HG03575 (cell line): Measurements from ENCODE around the gene ANKRD45.
"Not testable (repeated sequence)": the region's sequence is repeated elsewhere in the genome, so short reads cannot be mapped to it uniquely, and the experiment has no call there.

Experiments
- ATAC-seq: cut with Tn5 transposase; IDR thresholded peaks from one replicate; pipeline ENCODE4 v1.9.1; 2021; ENCODE audit not compliant: unreplicated experiment, insufficient number of reproducible peaks, low FRiP score; ENCODE audit errors: extremely low read depth

Gene ANKRD45

GRCh38 chr1:173669491-173669941 is at the start of gene ANKRD45:
ANKRD45 (minus strand) TSS chr1:173669851; CDS start chr1:173659418, 10,433 bp downstream.
- no peak for ATAC-seq

DNA sequence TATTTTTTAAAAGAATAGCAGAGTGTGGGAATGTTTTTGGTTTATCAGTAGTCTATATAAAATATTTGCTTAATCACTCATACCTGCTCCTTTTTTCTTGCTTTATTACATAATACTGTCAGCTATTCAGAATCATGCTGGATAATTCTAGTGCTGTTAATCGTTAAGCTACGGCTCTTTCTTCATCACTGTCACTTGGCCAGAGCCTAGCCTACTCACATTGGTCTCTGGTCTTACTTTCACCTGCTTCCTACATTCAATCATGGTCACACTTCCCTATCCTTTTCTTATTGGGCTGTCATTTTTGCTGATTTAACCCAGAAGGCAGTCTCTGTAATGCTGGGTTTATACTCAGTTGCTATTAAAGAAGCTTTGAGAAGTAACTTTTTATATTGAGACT is 47.6 kb upstream of the ANKRD45 start:
- ATAC-seq, result no peak

- ATAC-seq, result no peak
These were observed 45.8 kb upstream of the ANKRD45 start for GRCh38 chr1:173715538-173715844.

DNA sequence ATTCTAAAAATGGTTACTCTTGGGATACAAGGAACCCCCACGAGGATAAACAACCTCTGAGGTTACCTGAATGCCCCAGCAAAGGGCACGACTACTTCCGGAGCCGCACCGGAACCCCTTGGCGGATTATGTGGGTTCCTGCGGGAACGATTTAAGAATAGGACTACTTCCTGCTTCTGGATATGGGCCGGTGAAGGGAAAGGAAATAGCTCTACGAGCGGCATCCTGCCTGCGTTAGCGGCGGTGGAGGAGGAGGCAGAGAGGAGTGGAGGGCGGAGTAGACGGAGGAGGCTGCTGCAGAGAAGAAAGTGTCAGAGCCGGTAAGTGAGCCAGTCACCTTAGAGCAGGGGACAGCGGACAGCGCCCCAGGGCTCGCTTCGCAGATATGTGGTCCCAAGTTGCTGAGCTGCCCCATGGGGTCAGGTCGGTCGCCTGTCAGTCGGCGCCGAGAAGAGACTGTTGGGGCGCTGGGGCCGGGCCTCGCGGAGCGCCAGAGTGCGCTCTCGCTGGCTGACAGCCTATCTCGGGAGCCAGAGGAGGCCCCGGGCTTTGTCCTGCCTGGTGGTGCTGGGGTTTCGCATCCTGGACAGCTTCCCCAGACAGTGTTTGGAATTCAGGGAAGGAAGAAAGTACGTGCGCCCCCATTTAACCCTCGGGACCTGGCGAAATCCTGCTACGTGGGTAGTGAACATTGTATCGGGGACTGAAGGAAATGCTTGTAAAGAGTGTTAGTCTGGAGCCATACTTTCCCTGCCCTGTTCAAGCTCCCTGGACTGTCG is 45.3 kb upstream of the ANKRD45 start, which contains the start of gene KLHL20:
Gene KLHL20 (plus strand): TSS at position 223 of the 779 bp plus-strand sequence. CDS start 1,063 bp downstream, outside the sequence.
- ATAC-seq, result peak; percentile 62

DNA sequence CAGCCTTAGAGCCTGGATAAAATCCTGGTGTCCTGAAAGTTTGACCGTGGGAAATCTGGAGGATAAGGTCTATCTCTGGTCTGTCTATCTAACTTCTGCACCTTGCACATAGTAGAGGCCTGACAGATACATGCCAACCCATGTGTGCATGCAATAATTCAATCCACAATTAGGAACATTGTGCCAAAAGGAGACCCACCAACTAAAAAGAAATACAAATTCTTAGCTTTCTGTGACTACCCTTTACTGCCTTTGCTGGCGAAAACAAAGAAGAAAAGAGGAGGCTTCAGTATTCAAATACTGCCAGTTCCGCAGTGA is 44.7 kb upstream of the ANKRD45 start:
- ATAC-seq, result no peak

DNA sequence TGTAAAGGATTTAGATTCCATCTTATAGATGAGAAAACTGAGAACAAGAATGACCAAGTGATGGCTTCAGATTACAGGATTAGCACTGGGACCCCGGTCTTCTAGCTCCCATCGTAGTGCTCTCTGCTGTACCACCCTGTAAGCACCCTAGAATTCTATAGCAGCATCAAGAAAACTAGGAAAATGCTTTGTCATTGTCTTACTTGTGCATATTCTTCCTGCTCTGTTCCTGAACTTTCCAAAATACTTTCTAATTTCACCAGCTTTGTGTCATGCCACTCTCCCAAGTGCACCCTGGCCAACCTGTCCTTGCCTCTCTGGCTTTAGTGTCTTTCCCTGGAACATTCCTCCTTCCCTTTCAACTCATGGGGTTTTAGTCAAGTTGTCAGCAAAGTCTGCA is 39.1 kb upstream of the ANKRD45 start:
- no peak for ATAC-seq

- ATAC-seq, result no peak
These were observed 35.5 kb upstream of the ANKRD45 start for GRCh38 chr1:173705117-173705516.

GRCh38 chr1:173702736-173703135 is 33.1 kb upstream of the ANKRD45 start:
- no peak for ATAC-seq

DNA sequence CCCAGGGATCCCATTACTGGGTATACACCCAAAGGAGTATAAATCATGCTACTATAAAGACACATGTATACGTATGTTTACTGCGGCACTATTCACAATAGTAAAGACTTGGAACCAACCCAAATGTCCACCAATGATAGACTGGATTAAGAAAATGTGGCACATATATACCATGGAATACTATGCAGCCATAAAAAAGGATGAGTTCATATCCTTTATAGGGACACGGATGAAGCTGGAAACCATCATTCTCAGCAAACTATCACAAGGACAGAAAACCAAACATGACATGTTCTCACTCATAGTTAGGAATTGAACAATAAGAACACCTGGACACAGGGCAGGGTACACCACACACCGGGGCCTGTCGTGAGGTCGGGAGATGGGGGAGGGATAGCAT is 31.6 kb upstream of the ANKRD45 start:
- not testable (repeated sequence) for ATAC-seq

DNA sequence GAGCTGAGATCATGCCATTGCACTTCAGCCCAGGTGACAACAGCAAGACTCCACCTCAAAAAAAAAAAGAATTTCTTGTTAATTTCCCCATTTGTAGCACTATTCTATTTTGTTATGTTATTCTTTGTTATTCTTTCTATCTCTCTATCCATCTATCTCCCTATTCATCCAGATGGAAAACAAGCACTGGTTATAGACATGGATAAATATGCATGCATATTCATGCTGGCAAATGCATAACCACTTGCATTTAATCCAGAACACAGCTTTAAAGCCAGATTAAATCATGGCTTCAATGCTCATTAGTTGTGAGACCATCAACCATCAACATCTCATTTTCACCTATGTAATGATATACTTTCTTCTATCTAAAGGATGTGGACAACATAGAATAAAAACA is 23.6 kb upstream of the ANKRD45 start:
- no peak for ATAC-seq

GRCh38 chr1:173688300-173688699 is 18.6 kb upstream of the ANKRD45 start:
- ATAC-seq, result no peak

GRCh38 chr1:173685121-173685520 is 15.5 kb upstream of the ANKRD45 start:
- ATAC-seq, result not testable (repeated sequence)

GRCh38 chr1:173683838-173684237 is 14.2 kb upstream of the ANKRD45 start:
- ATAC-seq, result not testable (repeated sequence)

DNA sequence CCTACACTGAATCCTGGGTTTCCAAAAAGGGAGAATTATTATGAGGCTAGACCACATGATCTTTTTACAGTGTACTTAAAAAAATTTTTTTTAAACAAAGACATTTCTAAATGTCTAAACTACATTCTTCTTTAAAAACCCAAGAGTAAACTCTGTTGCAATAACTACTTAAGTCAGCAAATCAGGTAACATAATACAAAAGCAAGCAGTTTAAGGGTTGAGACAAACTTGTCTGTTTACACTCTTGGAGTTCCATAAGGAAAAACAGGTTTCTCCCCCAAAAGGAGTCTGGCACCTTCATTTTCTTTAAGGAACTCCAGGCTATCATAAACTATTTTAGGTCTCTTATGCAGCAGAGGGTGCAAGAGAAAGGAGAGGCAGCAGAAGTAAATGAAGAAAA is 12.5 kb upstream of the ANKRD45 start:
- no peak for ATAC-seq

- ATAC-seq, result not testable (repeated sequence)
These were observed 10.5 kb upstream of the ANKRD45 start for GRCh38 chr1:173680152-173680551.

- ATAC-seq, result not testable (repeated sequence)
These were observed 4.8 kb upstream of the ANKRD45 start for GRCh38 chr1:173674496-173674895.

- ATAC-seq, result no peak
These were observed 3.0 kb downstream of the ANKRD45 start for GRCh38 chr1:173666646-173667045.

DNA sequence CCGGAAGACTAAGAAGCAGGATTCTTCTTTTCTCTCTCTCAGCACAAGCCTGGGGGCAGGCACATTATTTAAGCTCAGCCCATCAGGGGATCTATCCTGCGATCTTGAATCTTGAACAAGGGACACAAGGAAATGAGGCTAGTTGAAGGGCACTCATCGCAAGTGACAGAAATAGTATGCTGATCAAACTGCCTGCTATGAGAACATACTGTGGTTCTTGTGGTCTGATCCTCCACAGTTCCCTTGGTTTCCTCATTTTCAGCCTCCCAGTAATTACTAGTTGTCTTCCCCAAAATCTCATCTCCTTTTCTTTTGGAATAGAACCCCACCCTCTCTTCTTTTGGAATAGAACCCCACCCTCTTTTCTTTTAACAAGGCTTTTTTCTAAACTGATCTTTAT is 6.5 kb downstream of the ANKRD45 start:
- ATAC-seq, result no peak

DNA sequence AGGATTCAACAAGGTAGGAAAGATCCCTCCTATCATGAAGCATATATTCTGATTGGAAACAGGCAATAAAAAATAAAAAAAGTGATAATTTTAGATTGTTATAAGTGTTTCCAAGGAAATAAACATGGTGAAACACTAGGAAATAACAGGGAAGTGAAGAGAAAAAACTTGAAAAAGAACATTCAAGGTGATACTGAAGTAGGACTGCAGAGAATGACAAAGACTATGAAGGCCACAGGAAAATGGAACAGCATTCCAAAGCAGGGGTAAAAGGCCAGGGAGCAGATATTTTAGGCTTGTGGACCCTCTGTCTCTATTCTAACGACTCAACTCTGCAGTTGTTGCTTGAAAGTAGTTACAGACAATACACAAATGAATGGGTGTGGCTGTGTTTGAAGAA is 7.9 kb downstream of the ANKRD45 start:
- ATAC-seq, result no peak

GRCh38 chr1:173661271-173661670 is 8.4 kb downstream of the ANKRD45 start:
- no peak for ATAC-seq

DNA sequence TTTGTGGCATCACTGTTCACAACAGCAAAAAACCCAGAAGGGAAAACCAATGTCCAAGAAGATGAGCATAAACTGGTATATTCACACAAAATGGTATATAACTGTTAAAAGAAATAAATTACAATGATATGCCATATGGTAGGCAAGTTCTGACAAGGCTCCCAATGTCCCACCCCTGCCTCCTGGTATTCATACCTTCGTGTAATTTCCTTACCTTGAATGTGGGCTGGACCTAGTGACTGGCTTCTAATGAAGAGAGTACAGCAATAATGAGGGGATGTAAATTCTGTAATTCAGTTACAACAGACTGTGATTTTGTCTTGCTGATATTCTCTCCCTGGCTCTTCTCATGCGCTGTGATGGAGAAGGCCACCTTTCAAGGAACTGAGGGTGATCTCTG is 9.3 kb downstream of the ANKRD45 start:
- ATAC-seq, result no peak
